ENCODE data around the gene TAC4. TPM values are rescaled to one million over a fixed set of nuclear protein-coding genes. Genes with fewer than 3 reads are reported as not detected.

Gene TAC4
- total and polyA plus RNA-seq, 2 experiments from 2014 or later: not detected

GRCh38 chr17:49866882-49867413 lies 19.1 kb upstream of the TAC4 start:
- TF ChIP-seq ETS1 (IDR thresholded peaks at IDR 0.05): no peak
- TF ChIP-seq CTCF (conservative IDR thresholded peaks at IDR 0.05; ENCODE audit: low read depth in 2 of 2): no peak
- TF ChIP-seq CREB1 (CRISPR knock-in tag; IDR thresholded peaks at IDR 0.05; ENCODE audit: low read depth): no peak
- TF ChIP-seq JUNB (IDR thresholded peaks at IDR 0.05; ENCODE audit: unreplicated experiment): no peak
- TF ChIP-seq ZNF114 (CRISPR knock-in tag; IDR thresholded peaks at IDR 0.05): no peak
- TF ChIP-seq EZH2phosphoT487 (IDR thresholded peaks at IDR 0.05; ENCODE audit: unreplicated experiment): no peak
- no peak for TF ChIP-seq STAT1 (IDR thresholded peaks at IDR 0.05; ENCODE audit: unreplicated experiment)
- TF ChIP-seq EZH2 (IDR thresholded peaks at IDR 0.05; ENCODE audit: low read depth, unreplicated experiment): no peak
- TF ChIP-seq NANOG (IDR thresholded peaks at IDR 0.05; ENCODE audit: borderline replicate concordance): no peak
- TF ChIP-seq REST (IDR thresholded peaks at IDR 0.05; ENCODE audit: unreplicated experiment): no peak
- no peak for TF ChIP-seq ZNF331 (CRISPR knock-in tag; IDR thresholded peaks at IDR 0.05; ENCODE audit: low read depth)
- no peak for TF ChIP-seq ZNF462 (CRISPR knock-in tag; IDR thresholded peaks at IDR 0.05)
- TF ChIP-seq POLR2AphosphoS5 (IDR thresholded peaks at IDR 0.05; ENCODE audit: low read depth): no peak
- no peak overlapping the region for H2AFZ ChIP-seq
- H3K9me3 Mint-ChIP-seq: no peaks in the 10 kb centered on the region

More at GRCh38 chr17:49866882-49867413, 19.1 kb upstream of the TAC4 start:
- H3K4me1 Mint-ChIP-seq: peaks cover 37% of the 10 kb centered on the region
- no peak for ATAC-seq
- H3K27me3 Mint-ChIP-seq (ENCODE audit: insufficient read depth, low read depth, poor library complexity): peaks cover 17% of the 10 kb centered on the region
- no peaks in the 10 kb centered on the region for H3K27me3 ChIP-seq (ENCODE audit: insufficient read depth)
- H3K4me3 ChIP-seq: no peak overlapping the region
- H4K20me1 ChIP-seq (replicated peaks; ENCODE audit: insufficient read depth): no peaks in the 10 kb centered on the region
- DNase-seq (ENCODE audit: low spot score): no peak
- H3K36me3 Mint-ChIP-seq (ENCODE audit: low read depth): peaks cover 3% of the 10 kb centered on the region; the same call in 1 of the 3 replicates
- no peaks in the 10 kb centered on the region for H3K9me2 ChIP-seq (ENCODE audit: insufficient read depth)
- H3F3A ChIP-seq (replicated peaks; ENCODE audit: low read depth): no peaks in the 10 kb centered on the region
- H3K79me2 ChIP-seq (replicated peaks; ENCODE audit: insufficient read depth): no peaks in the 10 kb centered on the region
- no peak overlapping the region for H3K27ac ChIP-seq (ENCODE audit: low read depth)
- H3K27ac Mint-ChIP-seq: no peak overlapping the region
- peaks cover 25% of the 10 kb centered on the region for H3K4me1 ChIP-seq (ENCODE audit: insufficient read depth)
- H3K4me2 ChIP-seq: no peak overlapping the region
- H3K4me3 Mint-ChIP-seq: no peak overlapping the region
- no peaks in the 10 kb centered on the region for H3K36me3 ChIP-seq (ENCODE audit: insufficient read depth)
